Right lobe of liver (tissue), 6 donors: Measurements from ENCODE around the gene DMRTC2. TPM values are rescaled to one million over a fixed set of nuclear protein-coding genes. Genes with fewer than 3 reads are reported as not detected.

Source experiments
- ATAC-seq, 4 donors: fragments of 200-7000 bp; cut with Tn5 transposase; one replicate each; pipeline ENCODE4 v1.9.1; 2020; ENCODE audit warnings: mild to moderate bottlenecking in 4 of 4, moderate library complexity in 4 of 4
- DNase-seq, 3 donors: peaks; one replicate each; pipeline ENCODE4 v3.0.0-alpha.2; 2020
- H3K27ac ChIP-seq, 3 donors: fragments of 200-600 bp; one replicate each; pipeline ENCODE4 v1.8.0; 2022
- H3K27me3 ChIP-seq, 2 donors: fragments of 200-600 bp; one replicate each; pipeline ENCODE4 v1.8.0; 2022
- H3K36me3 ChIP-seq, 4 donors: fragments of 200-600 bp; sonication (generic) in 1 of 4; one replicate each; pipeline versions ENCODE4 v1.5.1 to v1.8.0; 2017 to 2022; ENCODE audit warnings: control low read depth in 1 of 4
- H3K4me1 ChIP-seq, 4 donors: fragments of 200-600 bp; sonication (generic) in 1 of 4; one replicate each; pipeline versions ENCODE4 v1.5.1 to v1.8.0; 2017 to 2022; ENCODE audit warnings: control low read depth in 1 of 4
- H3K4me3 ChIP-seq, 3 donors: fragments of 200-600 bp; one replicate each; pipeline ENCODE4 v1.8.0; 2022
- H3K9me3 ChIP-seq, 4 donors: fragments of 200-600 bp; sonication (generic) in 1 of 4; one replicate each; pipeline versions ENCODE4 v1.5.1 to v1.8.0; 2017 to 2022; ENCODE audit warnings: control low read depth in 1 of 4
- CTCF ChIP-seq, 4 donors: fragments of 200-600 bp in 3 of 4; fragments of 450-650 bp in 1 of 4; IDR thresholded peaks; one replicate each; pipeline versions ENCODE4 v1.5.1 to v1.8.0; 2016 to 2022; ENCODE audit warnings: antibody characterized with exemption in 4 of 4, mild to moderate bottlenecking in 2 of 4
- POLR2A ChIP-seq: fragments of 450-650 bp; IDR thresholded peaks from one replicate; pipeline ENCODE4 v1.6.1; 2017; ENCODE audit warnings: antibody characterized with exemption, mild to moderate bottlenecking
- WGBS: methylation state at CpG from one replicate; pipeline ENCODE4 v1.1.6; 2018; ENCODE audit warnings: low coverage, low lambda C conversion rate; ENCODE audit not compliant: insufficient coverage; ENCODE audit errors: missing lambda C conversion rate; 5-methylcytosine and 5-hydroxymethylcytosine counted together
- intact Hi-C, 2 donors: fragments of 100-400 bp; cut with DNase I; formaldehyde crosslinking; loops; one replicate each; pipeline versions ENCODE4 v1.11.2 to v1.14.1; 2022
- total RNA-seq, 6 experiments: library from RNA; depleted of rRNA in 2 of 6; stranded (reverse); fragments of >200 nt in 2 of 6; fragmentation: NEBNext Ultra II Directional in 3 of 6; extraction: Animal tissue kit (Norgen Biotek cat#: 25700) in 3 of 6; gene quantifications; one replicate each; pipeline versions ENCODE4 v1.1.0 to v1.2.4, GENCODE V29; 2016 to 2023
- donor health status: DM: no; HTN: yes; CAD: no.
- donor health status: DM: no; HTN: no; CAD: no.
- donor health status: DM: no; HTN: no; CAD: no.
- donor health status: DM: no; HTN: yes; CAD: no.
- donor health status: DM: no; HTN: yes; CAD: no.

DMRTC2 gene
- total RNA-seq, 6 experiments from 2014 or later = not detected

GRCh38 chr19:41868120-41868988 lies 23.5 kb downstream of the DMRTC2 start:
- H3K27ac ChIP-seq = no peak overlapping the region
- DNase-seq = no peak
- no peaks in the 10 kb centered on the region for H3K9me3 ChIP-seq
- H3K4me3 ChIP-seq = no peak overlapping the region
- H3K27me3 ChIP-seq = no peaks in the 10 kb centered on the region
- WGBS = 63% methylated on average over 7 of the region's 10 CpGs
- H3K4me1 ChIP-seq = peaks cover 0 to 12% (median 0%) of the 10 kb centered on the region in 4 donors
- TF ChIP-seq POLR2A (no peak), CTCF (IDR thresholded peaks at IDR 0.05) (no peak)
- intact Hi-C loops = no loop called here
- peaks cover 7 to 66% (median 31%) of the 10 kb centered on the region in 4 donors for H3K36me3 ChIP-seq
- no peak for ATAC-seq

- H3K36me3 ChIP-seq = peaks cover 7 to 60% (median 30%) of the 10 kb centered on the region in 4 donors
- no CpG with 5 or more reads among the region's 12 CpGs for WGBS
- H3K4me1 ChIP-seq = peaks cover 0 to 12% (median 0%) of the 10 kb centered on the region in 4 donors
- H3K9me3 ChIP-seq = no peaks in the 10 kb centered on the region
- intact Hi-C loops = no loop called here
- H3K27me3 ChIP-seq = no peaks in the 10 kb centered on the region
- H3K4me3 ChIP-seq = no peak overlapping the region
- DNase-seq (no peak), ATAC-seq (no peak)
- TF ChIP-seq POLR2A (no peak), CTCF (IDR thresholded peaks at IDR 0.05) (no peak)
- no peak overlapping the region for H3K27ac ChIP-seq
Measured at GRCh38 chr19:41868989-41869300, 24.1 kb downstream of the DMRTC2 start.

- 92% methylated on average over 6 of the region's 13 CpGs for WGBS
- Histone ChIP-seq H3K27me3 (no peaks in the 10 kb centered on the region), H3K4me3 (no peak overlapping the region), H3K9me3 (no peaks in the 10 kb centered on the region), H3K27ac (no peak overlapping the region), H3K4me1 (peaks cover 0 to 12% (median 0%) of the 10 kb centered on the region in 4 donors), H3K36me3 (peaks cover 3 to 55% (median 28%) of the 10 kb centered on the region in 4 donors)
- TF ChIP-seq CTCF (IDR thresholded peaks at IDR 0.05) (no peak), POLR2A (no peak)
- ATAC-seq = no peak
- intact Hi-C loops = no loop called here
- DNase-seq = no peak
Measured at GRCh38 chr19:41869374-41869955, 24.6 kb downstream of the DMRTC2 start.

- Histone ChIP-seq H3K27me3 (no peaks in the 10 kb centered on the region), H3K27ac (no peak overlapping the region), H3K4me3 (no peak overlapping the region), H3K36me3 (peaks cover 0 to 45% (median 23%) of the 10 kb centered on the region in 4 donors), H3K9me3 (no peaks in the 10 kb centered on the region), H3K4me1 (peaks cover 0 to 12% (median 0%) of the 10 kb centered on the region in 4 donors)
- TF ChIP-seq CTCF (IDR thresholded peaks at IDR 0.05) = no peak
- TF ChIP-seq POLR2A = no peak
- DNase-seq = no peak
- 53% methylated on average over 3 of the region's 3 CpGs for WGBS
- ATAC-seq = peak in 2 of 4 donors; percentile 6 to 9
- intact Hi-C loops = loop anchor here (5.0 to 10.0 kb wide), 2 partner anchors 64 to 77 kb away; no protein-coding TSS in a partner anchor
Measured at GRCh38 chr19:41870401-41870873, 25.6 kb downstream of the DMRTC2 start.
